OCI-LY3 (cell line): ENCODE results near the gene FILIP1L.

Source experiments
- EZH2phosphoT487 ChIP-seq: fragments of 200-600 bp; shearing (Covaris generic); IDR thresholded peaks from 2 replicates; pipeline ENCODE4 v1.6.1; 2018; ENCODE audit warnings: antibody characterized with exemption, mixed run types, low read depth
- TF ChIP-seq, protein P1 (sequence below): fragments of 200-600, 300-600 bp; sonication (generic); IDR thresholded peaks from 2 replicates; pipeline ENCODE4 v1.5.1; 2014; ENCODE audit warnings: antibody characterized with exemption, low read length, low read depth

DNA sequence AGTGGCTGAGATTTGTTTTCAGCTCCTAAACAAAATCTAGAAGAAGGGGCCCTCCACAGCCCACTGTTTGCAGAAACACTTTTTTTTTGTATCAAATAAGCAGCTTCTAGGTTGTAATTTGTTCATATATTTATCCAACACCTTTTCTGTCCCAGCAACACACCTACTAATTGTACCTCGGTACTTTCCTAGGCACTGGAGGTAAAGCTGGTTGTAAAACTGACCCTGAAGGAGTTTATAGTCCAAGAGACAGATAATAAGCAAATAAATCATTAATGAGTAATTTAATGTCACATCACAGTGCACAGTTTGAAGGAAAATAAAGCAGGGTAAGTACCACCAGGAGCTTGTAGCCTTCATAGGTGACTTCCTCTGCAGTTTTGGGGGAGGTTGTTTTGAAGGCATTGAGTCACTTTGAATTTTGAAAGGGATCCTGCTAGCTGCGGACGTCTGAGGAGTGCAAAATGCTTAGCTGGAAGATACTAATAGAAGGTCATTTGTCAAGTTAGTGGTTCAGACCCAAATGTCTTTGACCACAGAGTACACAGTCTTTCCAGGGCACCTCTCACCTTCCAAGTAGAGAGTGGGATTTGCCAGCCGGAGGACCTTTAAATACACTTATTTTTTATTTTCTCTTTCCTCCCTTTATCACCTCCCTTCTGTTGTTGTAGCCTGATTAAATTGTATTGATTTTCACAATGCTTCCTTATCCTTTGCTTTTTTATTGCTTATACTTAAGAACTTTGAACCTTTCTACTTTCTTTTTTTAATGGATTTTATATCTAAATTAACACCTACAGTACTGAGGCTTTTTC lies 242.9 kb downstream of the FILIP1L start:
- TF ChIP-seq, protein P1, sequence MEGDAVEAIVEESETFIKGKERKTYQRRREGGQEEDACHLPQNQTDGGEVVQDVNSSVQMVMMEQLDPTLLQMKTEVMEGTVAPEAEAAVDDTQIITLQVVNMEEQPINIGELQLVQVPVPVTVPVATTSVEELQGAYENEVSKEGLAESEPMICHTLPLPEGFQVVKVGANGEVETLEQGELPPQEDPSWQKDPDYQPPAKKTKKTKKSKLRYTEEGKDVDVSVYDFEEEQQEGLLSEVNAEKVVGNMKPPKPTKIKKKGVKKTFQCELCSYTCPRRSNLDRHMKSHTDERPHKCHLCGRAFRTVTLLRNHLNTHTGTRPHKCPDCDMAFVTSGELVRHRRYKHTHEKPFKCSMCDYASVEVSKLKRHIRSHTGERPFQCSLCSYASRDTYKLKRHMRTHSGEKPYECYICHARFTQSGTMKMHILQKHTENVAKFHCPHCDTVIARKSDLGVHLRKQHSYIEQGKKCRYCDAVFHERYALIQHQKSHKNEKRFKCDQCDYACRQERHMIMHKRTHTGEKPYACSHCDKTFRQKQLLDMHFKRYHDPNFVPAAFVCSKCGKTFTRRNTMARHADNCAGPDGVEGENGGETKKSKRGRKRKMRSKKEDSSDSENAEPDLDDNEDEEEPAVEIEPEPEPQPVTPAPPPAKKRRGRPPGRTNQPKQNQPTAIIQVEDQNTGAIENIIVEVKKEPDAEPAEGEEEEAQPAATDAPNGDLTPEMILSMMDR = no peak
- TF ChIP-seq EZH2phosphoT487 = no peak
